ENCODE data around the gene NGF.
"Not testable (repeated sequence)": the region's sequence is repeated elsewhere in the genome, so short reads cannot be mapped to it uniquely, and the experiment has no call there.

The NGF gene

GRCh38 chr1:115309504-115309903, 28.5 kb downstream of the NGF start:
- not testable (repeated sequence) for DNase-seq (ENCODE audit: low read depth)

DNA sequence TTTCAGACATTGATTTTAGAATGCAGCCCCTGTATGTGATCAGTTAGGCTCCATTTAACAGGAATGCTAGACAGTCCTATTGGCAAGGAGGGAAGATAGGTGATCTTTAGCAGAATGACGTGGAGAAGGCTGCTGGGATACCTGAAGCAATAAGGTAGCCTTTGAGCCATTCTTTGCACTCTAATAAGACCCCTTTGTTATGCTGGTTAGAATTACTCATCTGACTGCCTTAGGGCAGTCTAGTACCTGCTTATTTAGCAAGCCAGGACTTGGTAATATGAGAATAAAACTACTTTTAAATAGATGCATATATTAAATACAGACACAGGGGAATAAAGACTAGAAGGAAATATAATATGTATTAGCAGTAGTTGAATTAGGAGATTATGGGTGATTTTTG, 29.1 kb downstream of the NGF start:
- DNase-seq (ENCODE audit: low read depth) = no peak

GRCh38 chr1:115307661-115308060, 30.4 kb downstream of the NGF start:
- DNase-seq (ENCODE audit: low read depth) = no peak

GRCh38 chr1:115306146-115306545, 31.9 kb downstream of the NGF start:
- no peak for DNase-seq (ENCODE audit: low read depth)

- no peak for DNase-seq (ENCODE audit: low read depth)
Measured at GRCh38 chr1:115303364-115303763, 34.7 kb downstream of the NGF start.

- peak; percentile 75 for DNase-seq (ENCODE audit: low read depth)
Measured at GRCh38 chr1:115302390-115302961, 35.6 kb downstream of the NGF start.

DNA sequence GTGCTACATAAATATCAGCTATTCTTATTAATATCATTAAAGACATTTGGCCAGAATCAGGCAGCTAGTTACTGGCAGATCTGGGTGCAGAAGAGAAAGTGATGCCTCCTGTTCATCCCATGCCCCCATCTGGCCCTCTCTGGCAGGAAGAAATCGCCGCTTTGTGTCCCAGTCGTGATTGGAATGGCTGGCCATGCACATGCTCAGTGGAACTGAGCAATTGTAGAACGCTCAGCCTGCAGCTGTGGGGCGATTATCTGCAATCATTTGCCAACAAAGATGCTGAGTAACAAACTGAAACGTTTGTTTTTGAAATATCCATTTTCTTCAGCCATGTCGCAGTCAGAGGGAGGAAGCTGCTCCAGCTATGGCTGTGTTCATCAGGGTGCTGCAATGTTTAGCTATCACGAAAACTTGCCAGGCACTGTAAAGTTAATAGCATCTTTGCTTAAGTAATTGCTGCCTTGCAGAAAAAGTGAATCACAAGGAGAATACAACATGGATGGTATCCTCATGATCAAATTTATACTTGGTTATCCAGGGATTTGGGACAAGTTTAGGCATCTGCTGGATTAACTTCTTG, 36.5 kb downstream of the NGF start:
- no peak for DNase-seq (ENCODE audit: low read depth)

DNA sequence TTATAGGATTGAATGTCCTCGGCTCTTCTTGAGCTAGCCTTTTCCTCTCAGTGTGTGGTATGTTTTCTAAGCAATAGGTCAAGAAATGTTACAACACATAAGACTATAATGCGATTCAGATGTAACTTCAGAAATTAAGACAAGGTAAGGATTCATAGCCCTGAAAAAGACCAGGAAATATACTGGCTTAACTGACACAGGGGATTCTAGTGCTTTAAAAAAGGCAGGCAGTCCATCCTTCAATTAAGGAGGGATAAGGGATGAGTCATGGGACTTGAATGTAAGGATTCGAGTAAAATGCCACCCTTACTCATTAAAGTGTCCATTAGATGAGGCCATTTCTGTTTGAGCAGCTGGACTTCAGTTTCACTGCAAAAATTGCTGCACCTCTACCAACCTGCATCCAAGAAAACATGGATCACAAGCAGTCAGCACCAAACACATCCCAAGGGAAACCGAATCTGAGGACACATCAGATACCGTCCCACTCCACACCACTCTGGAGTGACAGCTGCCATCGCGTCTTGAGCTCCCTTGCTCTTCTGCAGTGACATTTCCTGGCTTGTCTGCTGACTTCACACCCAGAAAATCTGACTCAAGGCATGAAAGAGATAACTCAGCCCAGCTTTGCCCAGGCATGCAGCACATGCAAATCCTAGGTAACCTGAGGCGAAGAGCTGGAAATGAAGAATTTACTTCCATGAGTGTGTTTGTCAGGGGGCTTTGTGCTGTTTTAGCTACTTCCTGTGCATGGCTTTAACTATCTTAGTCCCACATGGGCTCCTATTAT, 37.8 kb downstream of the NGF start:
- peak; percentile 66 for DNase-seq (ENCODE audit: low read depth)

- DNase-seq (ENCODE audit: low read depth) = no peak
Measured at GRCh38 chr1:115299266-115299665, 38.8 kb downstream of the NGF start.

DNA sequence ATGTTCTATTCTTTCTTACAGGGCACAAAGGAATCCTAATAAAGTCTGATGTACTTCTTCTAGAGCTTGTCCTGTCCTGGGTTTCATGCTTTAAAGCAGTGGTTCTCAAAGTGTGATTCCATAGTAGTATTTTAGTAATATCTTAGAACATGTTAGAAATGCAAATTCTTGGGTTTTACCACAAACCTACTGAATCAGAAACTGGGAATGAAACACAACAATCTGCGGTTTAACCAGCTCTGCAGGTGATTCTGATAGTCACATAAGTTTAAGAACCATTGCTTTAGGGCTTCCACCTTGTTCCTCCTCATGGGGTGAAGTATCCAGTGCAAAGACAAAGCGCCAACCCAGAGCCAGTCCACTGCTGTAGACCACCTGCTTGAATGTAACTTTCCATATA, 41.1 kb downstream of the NGF start:
- DNase-seq (ENCODE audit: low read depth) = peak; percentile 58

DNA sequence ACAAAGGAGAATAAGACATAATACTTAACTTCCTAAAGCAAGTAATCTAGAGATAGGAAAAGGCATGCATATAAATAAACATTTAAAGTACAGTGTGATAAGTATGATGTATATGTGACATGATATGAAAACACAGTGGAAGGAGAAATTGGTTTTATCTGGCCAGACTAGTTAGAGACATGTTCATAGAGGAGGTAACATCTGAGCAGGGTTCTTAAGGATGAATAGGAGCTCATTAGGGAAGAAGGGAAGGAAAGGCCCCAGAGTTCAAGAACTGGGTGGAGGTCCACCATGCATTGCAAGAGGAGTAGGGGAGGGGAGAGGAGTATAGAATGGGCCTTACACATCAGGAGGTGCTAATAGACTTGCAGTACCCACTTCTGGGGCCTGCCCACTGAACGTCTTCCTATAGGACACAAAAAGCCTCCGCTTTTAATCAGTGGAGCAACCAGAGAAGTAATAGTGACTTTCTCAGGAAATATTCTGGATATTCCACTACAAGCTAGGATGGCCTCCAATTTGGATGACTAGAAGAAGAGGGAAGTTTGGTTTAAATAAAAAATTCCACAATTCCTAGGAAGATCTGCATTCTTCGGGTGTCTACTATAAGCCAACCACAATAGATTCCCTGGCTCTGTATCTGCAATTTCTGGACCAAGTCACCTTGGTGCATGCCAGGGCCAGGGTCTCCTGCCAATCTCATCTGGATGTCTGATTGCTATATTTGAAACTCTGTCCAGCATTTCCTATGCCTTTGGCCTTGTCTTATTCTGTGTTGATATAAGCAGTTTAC, 41.9 kb downstream of the NGF start:
- no peak for DNase-seq (ENCODE audit: low read depth)

- DNase-seq (ENCODE audit: low read depth) = peak; percentile 36
Measured at GRCh38 chr1:115293899-115294298, 44.1 kb downstream of the NGF start.

- DNase-seq (ENCODE audit: low read depth) = no peak
Measured at GRCh38 chr1:115293006-115293405, 45.0 kb downstream of the NGF start.

- no peak for DNase-seq (ENCODE audit: low read depth)
Measured at GRCh38 chr1:115291741-115292140, 46.3 kb downstream of the NGF start.

GRCh38 chr1:115289940-115290339, 48.1 kb downstream of the NGF start:
- no peak for DNase-seq (ENCODE audit: low read depth)

DNA sequence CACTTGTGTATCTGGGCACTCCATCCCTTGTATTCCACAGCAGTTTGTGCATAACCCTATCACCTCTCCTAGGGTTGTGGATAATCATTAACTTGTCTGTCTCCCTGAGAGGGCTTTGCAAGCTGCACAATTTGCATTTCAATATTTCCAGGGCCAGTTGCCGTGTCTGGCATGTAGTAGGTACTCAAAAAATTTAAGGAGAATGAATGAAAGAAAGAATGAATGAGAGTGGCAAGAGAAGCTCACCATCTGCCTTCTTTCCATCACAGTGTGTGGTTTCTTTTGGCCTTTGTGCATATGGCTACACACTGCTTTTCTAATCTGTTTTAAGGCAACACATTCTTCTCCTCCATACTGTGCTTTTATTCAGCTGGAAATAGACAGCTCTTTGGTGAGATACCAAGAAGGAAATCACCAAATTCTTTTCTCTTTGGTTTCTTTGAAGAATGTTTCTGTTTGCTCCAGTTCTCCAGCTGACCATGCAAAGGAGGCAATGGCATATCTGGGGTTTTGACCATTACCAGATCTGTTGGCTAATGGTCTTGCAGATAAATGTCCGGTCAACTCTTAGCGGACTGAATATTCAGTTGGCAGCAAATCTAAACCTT, 49.4 kb downstream of the NGF start:
- no peak for DNase-seq (ENCODE audit: low read depth)

GRCh38 chr1:115286431-115287205, 51.4 kb downstream of the NGF start:
- peak; percentile 65 for DNase-seq (ENCODE audit: low read depth)

- DNase-seq (ENCODE audit: low read depth) = no peak
Measured at GRCh38 chr1:115284209-115284608, 53.8 kb downstream of the NGF start.

GRCh38 chr1:115283681-115284146, 54.3 kb downstream of the NGF start:
- DNase-seq (ENCODE audit: low read depth) = no peak

- DNase-seq (ENCODE audit: low read depth) = no peak
Measured at GRCh38 chr1:115283249-115283648, 54.8 kb downstream of the NGF start.

- no peak for DNase-seq (ENCODE audit: low read depth)
Measured at GRCh38 chr1:115282807-115283208, 55.2 kb downstream of the NGF start.
